Measurements from ENCODE around the gene KMT5C.

DNA sequence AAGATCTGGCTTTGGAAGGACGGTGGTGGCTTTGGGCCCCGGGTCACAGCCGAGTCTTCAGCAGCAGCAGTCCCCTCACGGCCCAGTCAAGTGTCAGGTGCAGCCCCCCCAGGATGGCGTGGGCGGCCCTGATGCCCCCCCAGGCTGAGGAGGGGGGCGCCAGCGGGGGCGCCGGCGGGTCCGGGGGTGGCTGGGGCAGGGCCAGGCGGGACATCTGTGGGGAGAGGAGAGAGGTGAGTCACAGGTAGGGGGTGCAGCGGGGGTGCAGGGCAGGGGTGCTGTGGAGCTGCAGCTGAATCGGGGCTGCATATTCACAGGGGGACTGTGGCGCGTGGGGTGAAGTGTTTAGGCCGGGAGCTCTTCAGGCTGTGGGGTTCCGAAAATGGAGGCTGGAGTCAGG, 26.3 kb downstream of the KMT5C start:
- TF ChIP-seq, protein P1, sequence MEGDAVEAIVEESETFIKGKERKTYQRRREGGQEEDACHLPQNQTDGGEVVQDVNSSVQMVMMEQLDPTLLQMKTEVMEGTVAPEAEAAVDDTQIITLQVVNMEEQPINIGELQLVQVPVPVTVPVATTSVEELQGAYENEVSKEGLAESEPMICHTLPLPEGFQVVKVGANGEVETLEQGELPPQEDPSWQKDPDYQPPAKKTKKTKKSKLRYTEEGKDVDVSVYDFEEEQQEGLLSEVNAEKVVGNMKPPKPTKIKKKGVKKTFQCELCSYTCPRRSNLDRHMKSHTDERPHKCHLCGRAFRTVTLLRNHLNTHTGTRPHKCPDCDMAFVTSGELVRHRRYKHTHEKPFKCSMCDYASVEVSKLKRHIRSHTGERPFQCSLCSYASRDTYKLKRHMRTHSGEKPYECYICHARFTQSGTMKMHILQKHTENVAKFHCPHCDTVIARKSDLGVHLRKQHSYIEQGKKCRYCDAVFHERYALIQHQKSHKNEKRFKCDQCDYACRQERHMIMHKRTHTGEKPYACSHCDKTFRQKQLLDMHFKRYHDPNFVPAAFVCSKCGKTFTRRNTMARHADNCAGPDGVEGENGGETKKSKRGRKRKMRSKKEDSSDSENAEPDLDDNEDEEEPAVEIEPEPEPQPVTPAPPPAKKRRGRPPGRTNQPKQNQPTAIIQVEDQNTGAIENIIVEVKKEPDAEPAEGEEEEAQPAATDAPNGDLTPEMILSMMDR (IDR thresholded peaks at IDR 0.05) = no peak
- TF ChIP-seq POLR2A (IDR thresholded peaks at IDR 0.05) = no peak
- TF ChIP-seq POLR2AphosphoS5 (IDR thresholded peaks at IDR 0.05) = no peak
- TF ChIP-seq EP300 (IDR thresholded peaks at IDR 0.05) = no peak

Data from upper lobe of left lung (tissue), 4 donors.